OCI-LY3 (cell line): ENCODE data around the gene AGBL4.

Source experiments
- H2AFZ ChIP-seq: fragments of 200-600, 300-600 bp; shearing (Covaris generic); 2 replicates; pipeline ENCODE4 v1.6.0; 2014; ENCODE audit warnings: antibody characterized with exemption, low read depth, low read length
- H3K27ac ChIP-seq: fragments of 200-600, 300-600 bp; sonication (generic); 2 replicates; pipeline ENCODE4 v1.5.1; 2014; ENCODE audit warnings: mild to moderate bottlenecking, low read length, moderate library complexity, mixed read lengths
- H3K27me3 ChIP-seq: fragments of 200-600, 300-600 bp; sonication (generic); 2 replicates; pipeline ENCODE4 v1.6.1; 2014; ENCODE audit warnings: low read depth, low read length, mixed read lengths
- H3K36me3 ChIP-seq: fragments of 200-600, 300-600 bp; sonication (generic); replicated peaks from 2 replicates; pipeline ENCODE3; 2014; ENCODE audit warnings: low read depth, low read length, mixed read lengths
- H3K4me1 ChIP-seq: fragments of 300-600, 200-600 bp; sonication (generic); 2 replicates; pipeline ENCODE4 v1.6.1; 2014; ENCODE audit warnings: low read length, mixed read lengths
- H3K4me2 ChIP-seq: fragments of 200-600, 300-600 bp; sonication (generic); 2 replicates; pipeline ENCODE4 v1.6.1; 2014; ENCODE audit warnings: low read length, mixed read lengths
- H3K4me3 ChIP-seq: fragments of 300-600, 200-600 bp; sonication (generic); 2 replicates; pipeline ENCODE4 v1.5.1; 2014; ENCODE audit warnings: antibody characterized with exemption, mild to moderate bottlenecking, low read length, moderate library complexity
- H3K79me2 ChIP-seq: fragments of 300-600, 200-600 bp; shearing (Covaris generic); 2 replicates; pipeline ENCODE4 v1.6.1; 2014; ENCODE audit warnings: mild to moderate bottlenecking, low read length, mixed read lengths
- H3K9ac ChIP-seq: fragments of 300-600, 200-600 bp; shearing (Covaris generic); 2 replicates; pipeline ENCODE4 v1.6.0; 2014; ENCODE audit warnings: mild to moderate bottlenecking, low read length, moderate library complexity
- H3K9me3 ChIP-seq: fragments of 200-600, 300-600 bp; shearing (Covaris generic); 2 replicates; pipeline ENCODE4 v1.6.1; 2014; ENCODE audit warnings: low read length, mixed read lengths; ENCODE audit not compliant: insufficient read depth
- H4K20me1 ChIP-seq: fragments of 200-600, 300-600 bp; sonication (generic); 2 replicates; pipeline ENCODE4 v1.6.1; 2016; ENCODE audit warnings: low read length, mixed read lengths; ENCODE audit not compliant: insufficient read depth
- EZH2phosphoT487 ChIP-seq: fragments of 200-600 bp; shearing (Covaris generic); IDR thresholded peaks from 2 replicates; pipeline ENCODE4 v1.6.1; 2018; ENCODE audit warnings: antibody characterized with exemption, mixed run types, low read depth
- TF ChIP-seq, protein P1 (sequence below): fragments of 200-600, 300-600 bp; sonication (generic); IDR thresholded peaks from 2 replicates; pipeline ENCODE4 v1.5.1; 2014; ENCODE audit warnings: antibody characterized with exemption, low read length, low read depth

The AGBL4 gene

DNA sequence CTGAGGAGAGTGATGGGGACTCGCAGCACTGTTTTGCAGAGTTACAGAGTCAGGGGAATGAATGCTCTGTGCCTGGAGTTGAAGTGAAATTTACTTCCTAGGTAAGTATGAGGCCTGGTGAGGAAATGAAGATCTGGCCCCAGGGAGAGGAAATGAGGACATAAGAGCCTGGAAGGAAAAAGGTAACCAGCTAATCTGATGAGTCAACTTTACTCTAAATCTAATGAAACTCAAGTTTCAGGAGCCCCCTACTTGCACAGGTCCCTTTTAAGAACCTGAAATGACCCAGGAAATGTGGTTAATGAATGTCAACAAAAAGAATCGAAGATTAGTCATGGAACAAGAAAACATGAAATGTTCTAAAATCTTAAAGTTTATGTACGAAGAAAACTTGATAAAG lies 599.0 kb downstream of the AGBL4 start:
- no peaks in the 10 kb centered on the region for H3K27me3 ChIP-seq
- H3K27ac ChIP-seq: no peak overlapping the region
- H4K20me1 ChIP-seq: no peaks in the 10 kb centered on the region

DNA sequence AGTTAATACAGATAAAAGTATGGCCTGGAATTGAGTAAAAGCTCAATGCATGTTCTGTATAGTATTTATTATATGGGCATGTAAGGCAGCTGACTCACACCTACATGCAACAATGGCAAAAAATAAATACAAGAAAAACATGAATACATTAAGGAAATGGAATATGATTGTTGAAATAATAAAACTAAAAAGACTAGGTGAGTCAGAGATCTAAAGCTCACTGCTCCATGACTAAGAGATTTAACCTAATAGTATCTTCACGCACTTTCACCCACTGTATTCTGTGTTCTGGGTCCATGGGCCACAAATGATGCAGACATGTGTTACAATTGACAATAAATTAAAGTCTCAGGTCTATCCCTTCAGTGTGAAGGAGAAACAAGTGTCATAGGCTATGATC lies 607.0 kb downstream of the AGBL4 start:
- H2AFZ ChIP-seq: no peak overlapping the region
- no peaks in the 10 kb centered on the region for H3K27me3 ChIP-seq
- H3K9ac ChIP-seq: no peak overlapping the region
- H3K4me1 ChIP-seq: no peaks in the 10 kb centered on the region
- no peaks in the 10 kb centered on the region for H4K20me1 ChIP-seq
- H3K79me2 ChIP-seq: no peaks in the 10 kb centered on the region
- H3K4me3 ChIP-seq: no peak overlapping the region
- no peaks in the 10 kb centered on the region for H3K36me3 ChIP-seq
- H3K9me3 ChIP-seq: no peaks in the 10 kb centered on the region
- no peak for TF ChIP-seq EZH2phosphoT487
- TF ChIP-seq, protein P1, sequence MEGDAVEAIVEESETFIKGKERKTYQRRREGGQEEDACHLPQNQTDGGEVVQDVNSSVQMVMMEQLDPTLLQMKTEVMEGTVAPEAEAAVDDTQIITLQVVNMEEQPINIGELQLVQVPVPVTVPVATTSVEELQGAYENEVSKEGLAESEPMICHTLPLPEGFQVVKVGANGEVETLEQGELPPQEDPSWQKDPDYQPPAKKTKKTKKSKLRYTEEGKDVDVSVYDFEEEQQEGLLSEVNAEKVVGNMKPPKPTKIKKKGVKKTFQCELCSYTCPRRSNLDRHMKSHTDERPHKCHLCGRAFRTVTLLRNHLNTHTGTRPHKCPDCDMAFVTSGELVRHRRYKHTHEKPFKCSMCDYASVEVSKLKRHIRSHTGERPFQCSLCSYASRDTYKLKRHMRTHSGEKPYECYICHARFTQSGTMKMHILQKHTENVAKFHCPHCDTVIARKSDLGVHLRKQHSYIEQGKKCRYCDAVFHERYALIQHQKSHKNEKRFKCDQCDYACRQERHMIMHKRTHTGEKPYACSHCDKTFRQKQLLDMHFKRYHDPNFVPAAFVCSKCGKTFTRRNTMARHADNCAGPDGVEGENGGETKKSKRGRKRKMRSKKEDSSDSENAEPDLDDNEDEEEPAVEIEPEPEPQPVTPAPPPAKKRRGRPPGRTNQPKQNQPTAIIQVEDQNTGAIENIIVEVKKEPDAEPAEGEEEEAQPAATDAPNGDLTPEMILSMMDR: no peak
- no peak overlapping the region for H3K4me2 ChIP-seq
- no peak overlapping the region for H3K27ac ChIP-seq

More for the DNA sequence above, 599.0 kb downstream of the AGBL4 start:
- Histone ChIP-seq H3K36me3 (no peaks in the 10 kb centered on the region), H3K4me1 (no peaks in the 10 kb centered on the region), H3K79me2 (no peaks in the 10 kb centered on the region), H3K4me2 (no peak overlapping the region), H3K9me3 (no peaks in the 10 kb centered on the region), H3K9ac (no peak overlapping the region), H2AFZ (no peak overlapping the region), H3K4me3 (no peak overlapping the region)
- TF ChIP-seq, protein P1: no peak
- TF ChIP-seq EZH2phosphoT487: no peak

DNA sequence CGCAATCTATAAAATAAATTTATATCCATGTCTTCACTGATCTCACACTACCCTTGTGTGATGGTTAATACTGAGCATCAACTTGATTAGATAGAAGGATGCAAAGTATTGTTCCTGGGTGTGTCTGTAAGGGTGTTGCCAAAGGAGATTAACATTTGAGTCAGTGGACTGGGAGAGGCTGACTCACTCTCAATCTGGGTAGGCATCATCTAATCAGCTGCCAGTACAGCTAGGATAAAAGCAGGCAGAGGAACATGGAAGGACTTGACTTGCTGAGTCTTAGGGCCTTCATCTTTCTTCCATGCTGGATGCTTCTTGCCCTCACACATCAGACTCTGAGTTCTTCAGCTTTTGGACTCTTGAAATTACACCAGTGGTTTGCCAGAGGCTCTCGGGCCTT lies 615.4 kb downstream of the AGBL4 start:
- Histone ChIP-seq H3K27ac (no peak overlapping the region), H3K79me2 (no peaks in the 10 kb centered on the region), H3K9ac (no peak overlapping the region), H3K4me2 (no peak overlapping the region), H3K9me3 (no peaks in the 10 kb centered on the region), H2AFZ (no peak overlapping the region), H4K20me1 (no peaks in the 10 kb centered on the region), H3K4me3 (no peak overlapping the region), H3K27me3 (no peaks in the 10 kb centered on the region), H3K36me3 (no peaks in the 10 kb centered on the region), H3K4me1 (no peaks in the 10 kb centered on the region)
- TF ChIP-seq, protein P1: no peak
- no peak for TF ChIP-seq EZH2phosphoT487

DNA sequence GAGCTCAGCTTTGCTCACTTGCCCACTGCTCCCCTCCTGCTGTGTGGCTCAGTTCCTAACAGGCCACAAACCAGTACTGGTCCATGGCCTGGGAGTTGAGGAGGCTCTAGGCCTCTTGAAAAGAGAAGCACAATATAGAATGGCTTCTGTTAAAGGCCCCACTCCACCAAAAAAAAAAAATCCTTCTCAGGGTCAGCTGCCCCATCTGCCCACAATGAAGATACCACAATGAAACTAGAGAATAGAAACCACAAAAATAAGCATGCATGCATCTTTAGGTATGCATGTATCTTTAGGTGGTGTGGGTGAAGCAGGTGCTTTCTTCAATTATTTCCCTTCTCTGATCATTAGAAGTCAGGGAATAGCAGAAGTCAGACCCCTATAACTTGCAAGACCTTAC lies 626.7 kb downstream of the AGBL4 start:
- H3K79me2 ChIP-seq: no peaks in the 10 kb centered on the region
- no peak overlapping the region for H3K9ac ChIP-seq
- no peak overlapping the region for H3K4me3 ChIP-seq
- TF ChIP-seq EZH2phosphoT487: no peak
- TF ChIP-seq, protein P1: no peak
- H3K36me3 ChIP-seq: no peaks in the 10 kb centered on the region
- H3K27me3 ChIP-seq: no peaks in the 10 kb centered on the region
- H4K20me1 ChIP-seq: no peaks in the 10 kb centered on the region
- no peak overlapping the region for H2AFZ ChIP-seq
- H3K9me3 ChIP-seq: no peaks in the 10 kb centered on the region
- no peak overlapping the region for H3K4me2 ChIP-seq
- H3K27ac ChIP-seq: no peak overlapping the region
- no peaks in the 10 kb centered on the region for H3K4me1 ChIP-seq
